GM18909 (cell line): ENCODE data around the gene IFNA2.
"Not testable (repeated sequence)": the region's sequence is repeated elsewhere in the genome, so short reads cannot be mapped to it uniquely, and the experiment has no call there.

Source experiments
- ATAC-seq: cut with Tn5 transposase; IDR thresholded peaks from one replicate; pipeline ENCODE4 v1.9.1; 2021; ENCODE audit warnings: mild to moderate bottlenecking; ENCODE audit not compliant: unreplicated experiment, poor library complexity

The IFNA2 gene

GRCh38 chr9:21385131-21385670 lies at the start of gene IFNA2:
Gene IFNA2, minus strand, starts transcription at chr9:21385398. Its CDS starts 69 bp downstream, at chr9:21385329.
- ATAC-seq, result no peak

- ATAC-seq, result not testable (repeated sequence)
Measured at GRCh38 chr9:21435015-21435383, 49.8 kb upstream of the IFNA2 start.

- no peak for ATAC-seq
Measured at GRCh38 chr9:21434202-21435014, 49.2 kb upstream of the IFNA2 start.

GRCh38 chr9:21432672-21433425 lies 47.7 kb upstream of the IFNA2 start:
- ATAC-seq, result peak; percentile 73

DNA sequence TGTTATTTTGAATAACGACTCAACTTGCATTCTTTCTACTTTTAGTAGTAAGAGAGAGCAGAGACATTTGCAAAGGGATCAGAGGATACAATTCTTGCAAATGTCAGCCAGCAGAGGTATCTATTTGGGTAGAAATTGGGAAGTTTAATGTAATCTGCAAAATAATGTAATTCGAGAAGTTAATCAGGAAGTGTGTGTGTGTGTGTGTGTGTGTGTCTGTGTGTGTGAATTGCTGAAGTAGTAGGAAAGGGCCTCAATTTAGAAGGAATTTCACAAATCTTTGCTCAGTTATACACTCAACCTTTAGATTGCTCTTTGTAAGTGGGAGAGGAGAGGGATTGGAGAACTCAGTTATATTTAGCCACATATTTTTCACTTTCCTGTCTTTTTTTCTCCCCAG lies 44.0 kb upstream of the IFNA2 start:
- ATAC-seq, result no peak

- peak; percentile 69 for ATAC-seq
Measured at GRCh38 chr9:21428235-21428634, 43.0 kb upstream of the IFNA2 start.

DNA sequence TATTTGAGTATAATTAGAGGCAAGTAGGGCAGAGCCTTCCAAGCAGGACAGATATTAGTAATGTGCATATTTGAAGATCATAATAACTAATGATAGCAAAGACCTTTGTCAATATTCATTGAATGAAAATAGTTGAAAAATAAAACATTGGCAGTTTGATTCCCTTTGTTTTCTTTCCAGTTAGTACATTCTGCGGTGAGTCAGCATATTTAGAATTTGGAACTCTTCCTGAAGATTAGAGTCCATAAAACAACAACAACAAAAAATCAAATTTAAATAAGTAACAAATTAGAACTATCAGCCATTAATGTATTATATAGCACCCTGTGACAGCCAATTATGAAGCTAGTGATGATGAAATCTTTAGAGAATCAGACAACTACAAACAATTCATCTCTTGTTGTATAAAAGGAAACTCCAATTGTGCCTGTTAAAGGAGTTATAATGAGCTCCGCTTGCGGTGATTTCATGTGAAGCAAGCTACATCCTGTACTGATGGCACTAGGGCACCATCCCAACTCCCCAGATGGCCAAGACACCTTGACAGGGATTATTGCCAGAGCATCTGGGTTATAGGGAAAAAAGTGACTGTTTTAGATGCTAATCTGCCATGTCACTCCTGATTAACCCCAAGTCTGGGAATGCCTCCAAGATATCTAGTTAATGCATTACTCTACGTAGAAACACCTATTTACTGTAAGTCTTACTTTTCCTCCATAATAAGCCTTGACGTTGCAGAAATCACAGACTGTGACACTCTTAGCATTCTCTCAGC lies 30.5 kb upstream of the IFNA2 start:
- ATAC-seq, result no peak

GRCh38 chr9:21414220-21414940 lies 29.2 kb upstream of the IFNA2 start:
- no peak for ATAC-seq

DNA sequence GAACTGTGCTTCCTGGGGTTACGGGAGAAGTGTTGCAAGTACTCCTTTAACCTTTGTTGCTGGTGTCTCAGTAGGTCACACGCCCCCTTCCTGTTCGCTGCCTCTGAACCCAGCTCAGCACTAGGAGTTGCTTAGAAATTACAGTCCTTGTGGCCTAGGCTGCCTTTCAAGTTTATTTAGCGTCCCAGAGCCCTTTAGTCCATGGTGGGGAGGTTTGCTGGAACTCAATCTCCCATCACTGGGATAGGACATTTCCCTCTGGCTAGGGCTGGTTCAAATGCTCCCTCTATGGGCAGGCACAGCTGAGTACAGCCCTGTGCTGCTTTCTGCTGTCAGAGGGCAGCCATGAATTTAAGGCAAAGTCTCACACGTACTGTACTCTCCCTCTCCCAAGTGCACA lies 28.4 kb upstream of the IFNA2 start:
- ATAC-seq, result no peak

GRCh38 chr9:21413151-21413550 lies 28.0 kb upstream of the IFNA2 start:
- ATAC-seq, result no peak

DNA sequence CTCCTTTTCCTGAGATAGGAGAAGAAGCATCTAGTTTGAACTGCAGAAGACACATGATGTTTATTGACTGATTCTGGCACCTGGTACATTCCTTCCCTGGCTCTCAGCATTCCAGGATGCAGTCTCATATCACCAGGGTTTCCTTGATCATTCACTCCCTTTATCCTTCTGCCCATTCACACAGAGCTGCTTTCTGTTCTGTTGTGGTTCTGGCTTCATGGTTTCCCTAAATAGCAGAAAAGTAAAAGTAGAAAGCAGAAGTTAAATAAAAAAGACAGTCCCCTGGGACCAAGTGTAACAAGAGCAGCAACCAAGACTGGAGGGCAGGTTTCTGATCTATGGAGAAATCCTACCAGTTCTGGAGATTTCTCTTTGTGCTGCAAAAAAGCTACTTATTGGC lies 26.9 kb upstream of the IFNA2 start:
- ATAC-seq, result peak; percentile 64

- no peak for ATAC-seq
Measured at GRCh38 chr9:21408817-21409216, 23.6 kb upstream of the IFNA2 start, which contains the start of gene IFNA8. Gene IFNA8, plus strand, starts transcription at chr9:21409117. Its CDS starts 60 bp downstream, at chr9:21409177.

DNA sequence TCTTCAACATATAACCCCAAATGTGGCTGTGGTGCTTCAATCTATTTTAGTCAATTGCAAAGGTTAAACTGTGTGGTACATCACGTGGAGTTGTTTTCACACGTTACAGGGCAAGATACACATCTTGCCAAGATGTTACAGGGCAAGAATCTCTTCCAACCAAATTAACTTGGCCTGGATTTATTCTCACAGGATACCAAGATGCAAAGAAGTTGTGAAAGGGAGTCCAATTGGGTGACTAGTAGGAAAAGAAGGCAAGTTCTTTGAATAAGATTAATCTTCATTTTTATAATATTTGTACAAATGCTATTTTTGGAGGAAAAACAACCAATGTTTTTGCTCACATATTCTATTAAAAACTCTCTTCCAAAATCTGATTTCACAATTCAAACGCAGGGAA lies 18.9 kb upstream of the IFNA2 start:
- ATAC-seq, result no peak

DNA sequence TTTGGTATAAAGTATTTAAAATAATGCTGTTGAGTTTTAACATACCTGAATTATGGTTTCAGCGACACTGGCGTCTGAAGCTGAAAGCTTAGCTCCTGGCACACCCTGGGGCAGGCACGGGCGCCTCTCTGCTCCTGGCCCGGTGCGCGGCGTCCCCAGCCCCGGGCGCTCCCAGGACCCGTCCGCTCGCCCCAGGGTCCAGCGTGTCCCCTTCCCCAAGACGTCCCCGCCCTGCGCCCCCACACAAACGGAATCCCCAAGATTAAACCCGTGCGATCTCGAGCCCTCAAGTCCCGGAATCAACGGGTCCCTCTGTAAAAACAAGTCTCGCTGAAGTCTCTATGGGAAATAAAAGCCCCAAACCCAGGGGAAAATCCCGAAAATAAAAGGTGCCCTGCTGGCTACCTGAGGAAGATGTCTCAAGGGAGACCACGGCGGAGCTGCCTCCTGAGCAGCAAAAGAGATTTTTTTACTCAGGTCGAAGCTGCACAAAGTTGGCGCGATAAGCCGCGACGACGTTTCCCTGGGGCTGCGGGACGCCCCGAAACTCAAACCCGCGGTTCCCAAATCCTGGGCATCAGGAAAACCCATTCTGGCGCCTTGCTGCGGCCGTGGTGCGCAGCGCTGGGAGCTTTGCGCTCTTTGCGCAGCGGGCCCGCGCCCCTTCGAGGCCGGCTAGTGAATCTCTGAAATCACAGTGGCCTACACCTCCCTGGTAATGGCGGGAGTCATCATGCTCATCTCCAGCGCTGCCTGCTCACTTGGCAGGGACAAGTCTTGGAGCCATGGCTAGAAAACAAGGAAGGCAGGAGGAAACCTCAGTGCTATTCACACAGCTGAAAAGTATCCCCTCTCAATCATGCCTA lies 17.4 kb upstream of the IFNA2 start:
- ATAC-seq, result peak; percentile 81

DNA sequence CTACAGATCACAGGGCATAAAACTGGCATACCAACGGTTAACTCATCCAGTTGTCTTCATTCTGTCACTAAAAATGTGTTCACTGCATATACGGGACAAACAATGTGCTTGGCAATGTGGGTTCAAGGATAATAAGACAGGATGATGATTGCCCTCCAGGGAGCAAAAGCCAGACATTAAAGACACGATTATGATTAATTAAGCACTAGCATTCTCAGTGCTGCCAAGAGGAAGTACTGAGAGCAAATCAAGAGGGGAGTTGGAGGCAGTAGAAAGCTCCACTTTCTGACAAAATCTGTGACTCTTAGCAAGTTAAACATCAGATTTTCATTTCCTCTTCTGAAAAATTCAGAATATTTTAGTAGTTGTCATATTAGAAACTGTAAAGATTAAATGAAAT lies 14.8 kb upstream of the IFNA2 start:
- no peak for ATAC-seq

GRCh38 chr9:21398955-21399489 lies 13.8 kb upstream of the IFNA2 start:
- ATAC-seq, result no peak

DNA sequence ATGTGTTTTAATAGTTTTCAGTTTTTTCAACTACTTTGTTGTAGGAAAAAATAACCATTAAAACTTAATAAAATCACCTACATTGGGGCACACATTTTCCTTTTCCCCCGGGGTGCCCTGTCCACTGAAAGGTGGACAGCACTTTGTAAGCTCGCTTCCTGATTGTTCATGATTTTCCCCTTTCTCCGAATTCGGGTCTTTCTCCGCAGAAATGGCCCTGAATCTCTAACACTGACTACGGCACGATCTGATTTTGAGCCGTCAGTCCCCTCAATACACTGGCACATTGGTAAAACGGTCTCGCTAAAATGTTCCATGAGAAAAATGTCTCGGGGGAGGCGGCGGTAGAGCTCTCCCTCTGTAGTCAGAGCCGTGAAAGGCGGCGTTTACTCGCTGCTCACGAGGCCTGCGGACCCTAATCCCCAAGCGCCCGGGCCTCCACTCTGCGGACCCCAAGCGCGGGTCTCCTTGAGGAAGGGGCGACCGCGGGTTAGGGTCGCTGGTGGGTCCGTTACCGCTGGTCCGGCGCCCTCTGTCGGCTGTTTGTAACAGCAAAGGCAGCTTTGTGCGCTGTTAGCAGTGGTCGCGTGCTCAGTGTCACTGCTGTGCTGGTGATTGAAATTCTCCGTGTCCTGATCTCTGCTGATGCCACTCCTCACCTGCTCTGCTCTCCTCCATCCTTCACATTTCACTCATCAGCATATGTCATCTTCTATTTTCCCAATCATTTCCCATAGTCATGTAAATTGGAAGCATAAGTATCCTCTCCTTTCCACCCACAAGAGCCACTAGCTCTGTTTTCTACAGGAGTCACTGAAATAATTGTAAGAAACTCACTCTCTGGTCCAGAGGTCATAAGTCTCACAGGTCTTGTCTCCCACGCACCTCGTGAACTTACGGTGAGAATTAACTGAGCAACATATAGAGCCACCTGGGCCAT lies 10.8 kb upstream of the IFNA2 start:
- ATAC-seq, result peak; percentile 78

GRCh38 chr9:21392270-21392669 lies 7.1 kb upstream of the IFNA2 start:
- ATAC-seq, result peak; percentile 92
